ENCODE measurements around the gene ANKRD44.

The ANKRD44 gene

DNA sequence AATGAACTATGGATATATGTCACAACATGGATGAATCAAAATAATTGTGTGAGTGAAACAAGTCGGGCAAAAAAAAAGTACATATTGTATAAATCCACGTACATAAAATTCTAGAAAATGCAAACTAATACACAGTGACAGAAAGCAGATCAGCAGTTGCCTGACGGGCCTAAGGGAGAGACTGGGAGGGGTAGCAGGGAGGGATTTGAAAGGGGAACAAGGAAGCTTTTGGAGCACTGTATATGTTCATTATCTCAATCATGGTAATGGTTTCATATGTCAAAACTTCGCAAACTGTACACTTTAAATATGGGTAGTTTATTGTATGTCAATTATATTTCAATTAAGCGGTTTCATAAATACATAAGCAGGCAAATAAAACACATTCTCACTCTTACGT is 153.8 kb downstream of the ANKRD44 start:
- H3K27ac ChIP-seq = no peak overlapping the region
- TF ChIP-seq, protein P1, sequence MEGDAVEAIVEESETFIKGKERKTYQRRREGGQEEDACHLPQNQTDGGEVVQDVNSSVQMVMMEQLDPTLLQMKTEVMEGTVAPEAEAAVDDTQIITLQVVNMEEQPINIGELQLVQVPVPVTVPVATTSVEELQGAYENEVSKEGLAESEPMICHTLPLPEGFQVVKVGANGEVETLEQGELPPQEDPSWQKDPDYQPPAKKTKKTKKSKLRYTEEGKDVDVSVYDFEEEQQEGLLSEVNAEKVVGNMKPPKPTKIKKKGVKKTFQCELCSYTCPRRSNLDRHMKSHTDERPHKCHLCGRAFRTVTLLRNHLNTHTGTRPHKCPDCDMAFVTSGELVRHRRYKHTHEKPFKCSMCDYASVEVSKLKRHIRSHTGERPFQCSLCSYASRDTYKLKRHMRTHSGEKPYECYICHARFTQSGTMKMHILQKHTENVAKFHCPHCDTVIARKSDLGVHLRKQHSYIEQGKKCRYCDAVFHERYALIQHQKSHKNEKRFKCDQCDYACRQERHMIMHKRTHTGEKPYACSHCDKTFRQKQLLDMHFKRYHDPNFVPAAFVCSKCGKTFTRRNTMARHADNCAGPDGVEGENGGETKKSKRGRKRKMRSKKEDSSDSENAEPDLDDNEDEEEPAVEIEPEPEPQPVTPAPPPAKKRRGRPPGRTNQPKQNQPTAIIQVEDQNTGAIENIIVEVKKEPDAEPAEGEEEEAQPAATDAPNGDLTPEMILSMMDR (IDR thresholded peaks at IDR 0.05) = no peak
- TF ChIP-seq ZFX (IDR thresholded peaks at IDR 0.05; ENCODE audit: borderline replicate concordance) = no peak

DNA sequence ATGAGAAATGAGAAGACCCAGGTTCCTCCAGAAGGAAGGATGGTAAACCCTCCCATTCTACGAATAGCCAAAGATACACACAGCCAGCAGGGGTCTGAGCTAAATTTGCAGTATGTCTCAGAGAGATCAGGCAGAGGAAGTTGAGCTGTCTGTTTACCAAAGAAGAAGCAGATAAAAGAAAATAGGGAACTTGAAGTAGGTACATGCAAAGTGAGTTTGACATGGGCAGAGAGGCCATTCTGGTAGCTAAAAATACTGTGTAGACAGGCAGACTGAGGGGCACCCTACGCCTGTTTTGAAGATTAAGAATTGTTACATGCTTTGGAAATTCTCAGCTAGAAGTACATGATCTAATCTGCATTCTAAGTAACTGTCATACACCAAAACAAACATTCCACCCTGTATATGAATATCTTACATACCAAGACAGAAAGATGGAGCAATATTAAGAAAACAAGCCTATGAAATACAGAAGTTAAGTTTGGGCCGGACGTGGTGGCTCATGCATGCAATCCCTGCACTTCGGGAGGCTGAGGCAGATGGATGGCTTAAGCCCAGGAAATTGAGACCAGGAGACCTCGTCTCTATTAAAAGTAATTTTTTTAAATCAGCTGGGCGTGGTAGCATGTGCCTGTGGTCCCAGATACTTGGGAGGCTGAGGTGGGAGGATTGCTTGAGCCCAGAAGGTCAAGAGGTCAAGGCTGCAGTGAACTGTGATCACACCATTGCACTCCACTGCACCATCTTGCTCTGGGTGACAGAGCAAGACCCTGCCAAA is 157.9 kb downstream of the ANKRD44 start:
- TF ChIP-seq, protein P1 (IDR thresholded peaks at IDR 0.05) = no peak
- no peak for TF ChIP-seq ZFX (IDR thresholded peaks at IDR 0.05; ENCODE audit: borderline replicate concordance)
- H3K27ac ChIP-seq = no peak overlapping the region

DNA sequence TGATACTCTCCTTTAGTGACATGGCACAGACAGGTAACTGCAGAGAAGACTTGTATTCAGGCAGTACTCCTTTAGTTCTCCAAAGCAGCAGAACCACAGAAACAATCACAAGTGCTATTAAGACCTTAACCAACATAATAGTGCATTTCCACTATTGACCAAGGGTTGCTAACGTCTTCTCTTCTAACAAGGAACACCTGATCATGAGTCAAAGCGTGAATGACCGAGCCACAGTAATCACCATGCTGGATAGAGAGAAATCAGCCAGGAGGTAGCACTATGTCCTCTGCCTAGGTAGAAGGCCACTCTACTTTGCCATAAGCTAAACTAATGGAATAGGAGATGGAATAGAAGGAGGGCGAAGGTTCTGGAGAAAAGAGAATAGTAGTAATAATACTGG is 161.0 kb downstream of the ANKRD44 start:
- no peak overlapping the region for H3K27ac ChIP-seq

DNA sequence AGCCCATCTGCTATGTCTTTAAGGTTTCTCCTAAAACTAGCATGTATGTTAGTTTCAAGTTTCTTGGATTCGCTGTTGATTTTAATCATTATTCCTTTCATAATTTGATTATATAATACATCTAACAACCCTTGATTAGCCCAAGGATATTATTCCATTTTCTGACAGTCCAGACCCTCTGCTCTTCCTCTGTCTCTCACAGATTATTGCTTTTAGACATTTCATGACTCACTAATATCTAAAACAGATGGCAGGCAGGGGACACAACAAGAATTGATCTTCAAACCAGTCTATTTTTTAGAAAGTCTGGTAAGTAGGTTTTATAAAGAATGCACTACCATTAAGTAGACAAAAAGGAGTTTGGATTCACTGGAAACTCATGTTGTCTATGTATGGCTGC is 162.2 kb downstream of the ANKRD44 start:
- no peak for TF ChIP-seq ZFX (IDR thresholded peaks at IDR 0.05; ENCODE audit: borderline replicate concordance)
- TF ChIP-seq, protein P1 (IDR thresholded peaks at IDR 0.05) = no peak
- peak overlapping the region; percentile 40 for H3K27ac ChIP-seq

More for the DNA sequence above, 161.0 kb downstream of the ANKRD44 start:
- TF ChIP-seq ZFX (IDR thresholded peaks at IDR 0.05; ENCODE audit: borderline replicate concordance) = no peak
- TF ChIP-seq, protein P1 (IDR thresholded peaks at IDR 0.05) = no peak

DNA sequence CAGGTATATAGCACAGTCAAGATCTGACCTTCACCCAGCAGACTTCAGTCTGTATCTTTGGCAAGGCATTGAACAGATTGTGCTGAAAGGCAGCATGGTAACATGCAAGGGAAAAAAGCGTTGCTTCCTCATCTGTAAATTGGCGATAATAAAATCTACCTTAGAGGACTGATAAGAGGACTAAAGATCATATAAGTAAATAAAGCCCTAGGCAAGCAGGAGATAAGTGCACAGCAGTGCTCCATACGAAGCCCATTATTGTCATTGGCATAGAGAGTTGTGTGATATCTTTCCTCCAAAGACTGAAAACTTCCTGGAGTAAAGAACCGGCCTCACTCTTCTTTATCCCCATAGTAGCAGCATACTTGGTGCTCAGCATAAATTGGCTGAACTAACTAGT is 162.6 kb downstream of the ANKRD44 start:
- H3K27ac ChIP-seq = peak overlapping the region; percentile 40
- TF ChIP-seq ZFX (IDR thresholded peaks at IDR 0.05; ENCODE audit: borderline replicate concordance) = no peak
- TF ChIP-seq, protein P1 (IDR thresholded peaks at IDR 0.05) = no peak

DNA sequence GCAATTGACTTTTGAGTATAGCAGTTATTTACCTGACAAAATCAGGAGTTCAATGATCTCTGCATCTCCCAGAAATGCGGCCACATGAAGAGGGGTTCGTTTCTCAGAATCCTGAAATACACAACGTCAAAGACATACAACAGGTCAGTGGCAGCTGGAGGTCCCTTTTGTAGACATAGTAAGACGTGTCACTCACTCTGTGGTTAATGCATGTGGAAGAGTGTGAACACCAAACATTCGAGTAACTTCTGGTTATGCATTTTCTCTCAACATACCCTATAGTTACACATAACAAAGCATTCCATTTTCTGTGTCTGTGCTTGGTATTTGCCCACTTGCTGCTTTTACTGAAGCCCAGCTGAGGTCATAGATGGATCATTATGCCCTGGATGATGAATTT is 163.6 kb downstream of the ANKRD44 start:
- H3K27ac ChIP-seq = no peak overlapping the region; the same call in 1 of the 2 replicates
- no peak for TF ChIP-seq ZFX (IDR thresholded peaks at IDR 0.05; ENCODE audit: borderline replicate concordance)
- TF ChIP-seq, protein P1 (IDR thresholded peaks at IDR 0.05) = no peak

DNA sequence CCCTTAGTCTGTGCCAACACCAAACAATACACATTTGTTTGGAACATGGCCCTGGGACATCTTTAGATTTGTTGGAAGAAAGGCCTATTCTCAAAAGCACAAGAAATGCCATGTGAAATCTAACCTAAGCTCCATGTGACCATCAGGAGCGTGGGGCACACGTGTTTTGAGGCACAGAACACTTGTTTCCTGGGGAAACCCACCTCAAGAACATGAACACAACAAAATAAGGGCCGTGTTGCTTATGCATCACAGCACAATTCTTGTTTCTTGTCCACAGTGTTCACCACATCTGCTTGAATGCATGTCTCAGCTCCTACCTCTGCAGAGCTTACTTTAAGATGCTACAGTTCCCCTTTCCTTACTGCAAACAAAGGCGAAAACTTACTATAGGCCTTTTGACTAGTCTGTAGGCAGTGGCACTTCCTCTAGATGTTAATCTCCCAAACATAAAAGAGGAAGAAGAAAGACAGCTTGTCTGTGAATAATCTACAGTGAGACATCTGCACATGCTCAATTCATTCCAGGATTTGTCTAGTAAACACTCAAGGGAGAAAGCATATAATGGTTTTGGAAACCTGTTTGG is 165.0 kb downstream of the ANKRD44 start:
- TF ChIP-seq ZFX (IDR thresholded peaks at IDR 0.05; ENCODE audit: borderline replicate concordance) = no peak
- TF ChIP-seq, protein P1 (IDR thresholded peaks at IDR 0.05) = no peak
- H3K27ac ChIP-seq = peak overlapping the region; percentile 66

All from 22Rv1 (cell line).